Endothelial cell of umbilical vein (primary cell): ENCODE data around the gene MRGPRG.
"Not testable (repeated sequence)": the region's sequence is repeated elsewhere in the genome, so short reads cannot be mapped to it uniquely, and the experiment has no call there.

Source experiments
- CTCF ChIP-seq, 2 donors: IDR thresholded peaks; 1 replicate in 1 of 2; 2 replicates in 1 of 2; pipeline ENCODE4 v1.5.1; 2011; ENCODE audit warnings: low read length in 2 of 2, mild to moderate bottlenecking in 2 of 2, moderate library complexity in 2 of 2, control low read depth in 1 of 2, inconsistent platforms in 1 of 2, low read depth in 1 of 2; ENCODE audit not compliant: insufficient read depth in 1 of 2; ENCODE audit errors: extremely low read depth in 1 of 2
- EZH2 ChIP-seq: IDR thresholded peaks from 2 replicates; pipeline ENCODE4 v1.6.1; 2012; ENCODE audit warnings: borderline replicate concordance, low read depth, mild to moderate bottlenecking, moderate library complexity, low read length, inconsistent platforms; ENCODE audit not compliant: severe bottlenecking
- FOS ChIP-seq: IDR thresholded peaks from 2 replicates; pipeline ENCODE4 v1.6.1; 2011; ENCODE audit warnings: mild to moderate bottlenecking, low read length, moderate library complexity, borderline replicate concordance; ENCODE audit not compliant: insufficient read depth
- POLR2AphosphoS5 ChIP-seq: IDR thresholded peaks from 2 replicates; pipeline ENCODE4 v1.6.1; 2012; ENCODE audit warnings: low read depth, mild to moderate bottlenecking, control low read depth, low read length, moderate library complexity; ENCODE audit not compliant: insufficient read depth

GRCh38 chr11:3261831-3262230, 43.2 kb upstream of the MRGPRG start:
- not testable (repeated sequence) for TF ChIP-seq FOS; CTCF (IDR thresholded peaks at IDR 0.05; ENCODE audit: extremely low read depth in 1 of 2, insufficient read depth in 1 of 2, low read depth in 1 of 2, low read length in 2 of 2); EZH2; POLR2AphosphoS5
